A673 (cell line): ENCODE measurements around the gene NOTCH3. TPM values are rescaled to one million over a fixed set of nuclear protein-coding genes. Genes with fewer than 3 reads are reported as not detected.

Experiments used
- BruUV-seq: library from RNA; stranded (reverse); fragments of 400-500 nt; replicated peaks from 2 replicates; lab custom pipeline; 2021; lab: Mats Ljungman, UMichigan
- CTCF ChIA-PET: fragments of 300-600 bp; sonication (Branson Sonifier 250); formaldehyde crosslinking; loops from one replicate; lab custom pipeline; 2022; ENCODE audit warnings: antibody characterized with exemption; lab: Charles Lee
- POLR2A ChIA-PET: fragments of 300-600 bp; sonication (Branson Sonifier 250); formaldehyde crosslinking; loops from one replicate; lab custom pipeline; 2022; ENCODE audit warnings: antibody characterized with exemption; ENCODE audit not compliant: low non-redundant PET; lab: Charles Lee
- DNase-seq: peaks from one replicate; pipeline ENCODE4 v3.0.0-alpha.2; 2015; ENCODE audit warnings: low spot score
- H3K27ac ChIP-seq: fragments of 200-600 bp; sonication (generic); 2 replicates; pipeline ENCODE4 v1.5.1; 2016; ENCODE audit warnings: mixed run types, low read depth, mild to moderate bottlenecking, mixed read lengths, antibody characterized with exemption, low read length; ENCODE audit not compliant: poor library complexity, severe bottlenecking
- H3K27me3 ChIP-seq: fragments of 200-600 bp; sonication (generic); replicated peaks from 2 replicates; pipeline ENCODE4 v1.6.1; 2017; ENCODE audit warnings: mixed run types, low read depth, mild to moderate bottlenecking, mixed read lengths, antibody characterized with exemption, low read length; ENCODE audit not compliant: insufficient read depth, poor library complexity
- H3K36me3 ChIP-seq: fragments of 200-600 bp; sonication (generic); 2 replicates; pipeline ENCODE4 v1.6.1; 2016; ENCODE audit warnings: mixed run types, mild to moderate bottlenecking, mixed read lengths, antibody characterized with exemption, low read length; ENCODE audit not compliant: insufficient read depth, poor library complexity, severe bottlenecking
- H3K4me1 ChIP-seq: fragments of 200-600 bp; sonication (generic); 2 replicates; pipeline ENCODE4 v1.6.1; 2017; ENCODE audit warnings: mixed run types, mild to moderate bottlenecking, mixed read lengths, antibody characterized with exemption, low read length; ENCODE audit not compliant: insufficient read depth, poor library complexity, severe bottlenecking
- H3K4me3 ChIP-seq: fragments of 200-600 bp; sonication (generic); 2 replicates; pipeline ENCODE4 v1.5.1; 2016; ENCODE audit warnings: low read depth, mixed run types, mild to moderate bottlenecking, mixed read lengths, low read length; ENCODE audit not compliant: poor library complexity, severe bottlenecking
- H3K9me3 ChIP-seq: fragments of 200-600 bp; sonication (generic); 2 replicates; pipeline ENCODE4 v1.6.1; 2016; ENCODE audit warnings: mixed run types, low read depth, mild to moderate bottlenecking, mixed read lengths, antibody characterized with exemption, low read length; ENCODE audit not compliant: poor library complexity, severe bottlenecking
- CTCF ChIP-seq: fragments of 300-800, 200-600 bp; sonication (generic); conservative IDR thresholded peaks from 2 replicates; pipeline ENCODE4 v1.5.1; 2017; ENCODE audit warnings: low read depth, mild to moderate bottlenecking, antibody characterized with exemption, low read length, moderate library complexity, mixed read lengths
- EZH2 ChIP-seq: fragments of 200-600 bp; sonication (generic); IDR thresholded peaks from 2 replicates; pipeline ENCODE4 v1.6.1; 2017; ENCODE audit warnings: borderline replicate concordance, low read depth, mild to moderate bottlenecking, mixed read lengths, antibody characterized with exemption, low read length; ENCODE audit not compliant: poor library complexity, severe bottlenecking
- intact Hi-C: fragments of 100-400 bp; cut with micrococcal nuclease; formaldehyde crosslinking; loops from one replicate; pipeline ENCODE4 v1.10.0; 2022; ENCODE audit not compliant: unreplicated experiment
- total RNA-seq: library from RNA; stranded (reverse); gene quantifications from 2 replicates; pipeline ENCODE4 v1.2.3, GENCODE V29; 2021

The NOTCH3 gene
- total RNA-seq, 1 experiment from 2014 or later: 19.7 TPM

- Histone ChIP-seq H3K27ac (no peak overlapping the region), H3K4me1 (no peaks in the 10 kb centered on the region), H3K36me3 (no peaks in the 10 kb centered on the region), H3K27me3 (no peaks in the 10 kb centered on the region), H3K9me3 (no peaks in the 10 kb centered on the region), H3K4me3 (no peak overlapping the region)
- POLR2A ChIA-PET: no interaction called here
- BruUV-seq: no TSS peak
- CTCF ChIA-PET: no interaction called here
- TF ChIP-seq EZH2: no peak
- no peak for TF ChIP-seq CTCF
- no peak for DNase-seq
- intact Hi-C loops: no loop called here
These were observed 9.6 kb upstream of the NOTCH3 start for GRCh38 chr19:15210323-15210781.

GRCh38 chr19:15201374-15202023 lies 704 bp upstream of the NOTCH3 start:
- ChIA-PET POLR2A (no interaction called here), CTCF (no interaction called here)
- no peak for DNase-seq
- Histone ChIP-seq H3K27me3 (no peaks in the 10 kb centered on the region), H3K36me3 (peaks cover 4% of the 10 kb centered on the region), H3K4me3 (peak overlapping the region; percentile 90), H3K27ac (no peak overlapping the region), H3K9me3 (no peaks in the 10 kb centered on the region), H3K4me1 (no peaks in the 10 kb centered on the region)
- no TSS peak for BruUV-seq
- intact Hi-C loops: no loop called here
- no peak for TF ChIP-seq EZH2
- TF ChIP-seq CTCF: no peak

- intact Hi-C loops: no loop called here
- Histone ChIP-seq H3K36me3 (peaks cover 4% of the 10 kb centered on the region), H3K27ac (peak overlapping the region; percentile 73), H3K4me3 (peak overlapping the region; percentile 90), H3K9me3 (no peaks in the 10 kb centered on the region), H3K4me1 (peaks cover 11% of the 10 kb centered on the region), H3K27me3 (no peaks in the 10 kb centered on the region)
- no TSS peak for BruUV-seq
- CTCF ChIA-PET: no interaction called here
- POLR2A ChIA-PET: no interaction called here
- no peak for DNase-seq
- TF ChIP-seq CTCF: no peak
- TF ChIP-seq EZH2: no peak
These were observed 888 bp downstream of the NOTCH3 start for GRCh38 chr19:15199661-15200552.
